GM21367 (cell line): ENCODE data around the gene RANBP9.
A peak's percentile ranks its signal among the peaks of the same experiment; 100 is the strongest.

Source experiments
- ATAC-seq: cut with Tn5 transposase; IDR thresholded peaks from one replicate; pipeline ENCODE4 v1.9.1; 2021; ENCODE audit not compliant: unreplicated experiment

Gene RANBP9

GRCh38 chr6:13655700-13656099 is 55.9 kb downstream of the RANBP9 start:
- ATAC-seq: no peak

GRCh38 chr6:13654496-13654895 is 57.1 kb downstream of the RANBP9 start:
- ATAC-seq: no peak

GRCh38 chr6:13653296-13653695 is 58.3 kb downstream of the RANBP9 start:
- ATAC-seq: no peak

GRCh38 chr6:13649393-13649792 is 62.2 kb downstream of the RANBP9 start:
- no peak for ATAC-seq

GRCh38 chr6:13648850-13649249 is 62.8 kb downstream of the RANBP9 start:
- ATAC-seq: no peak

GRCh38 chr6:13643125-13643524 is 68.5 kb downstream of the RANBP9 start:
- ATAC-seq: no peak

- no peak for ATAC-seq
Observed at GRCh38 chr6:13641315-13641714, 70.3 kb downstream of the RANBP9 start.

- ATAC-seq: no peak
Observed at GRCh38 chr6:13638626-13639025, 73.0 kb downstream of the RANBP9 start.

GRCh38 chr6:13638014-13638413 is 73.6 kb downstream of the RANBP9 start:
- no peak for ATAC-seq

- ATAC-seq: no peak
Observed at GRCh38 chr6:13635948-13636658, 75.5 kb downstream of the RANBP9 start.

- no peak for ATAC-seq
Observed at GRCh38 chr6:13633343-13633742, 78.3 kb downstream of the RANBP9 start.

GRCh38 chr6:13630499-13630898 is 81.1 kb downstream of the RANBP9 start:
- ATAC-seq: no peak

- no peak for ATAC-seq
Observed at GRCh38 chr6:13629459-13630116, 82.0 kb downstream of the RANBP9 start.

GRCh38 chr6:13624871-13625288 is 86.8 kb downstream of the RANBP9 start:
- ATAC-seq: no peak

GRCh38 chr6:13617066-13617465 is 94.6 kb downstream of the RANBP9 start:
- ATAC-seq: no peak

GRCh38 chr6:13615792-13616120 is 95.9 kb downstream of the RANBP9 start:
- ATAC-seq: no peak

- ATAC-seq: peak; percentile 87
Observed at GRCh38 chr6:13614926-13615791, 96.5 kb downstream of the RANBP9 start, which contains the start of gene NOL7. Gene NOL7 (plus strand): TSS chr6:13615335. CDS start chr6:13615359, 24 bp downstream.

- peak; percentile 19 for ATAC-seq
Observed at GRCh38 chr6:13614126-13614925, 97.3 kb downstream of the RANBP9 start.

- ATAC-seq: no peak
Observed at GRCh38 chr6:13613029-13613594, 98.5 kb downstream of the RANBP9 start.

GRCh38 chr6:13611715-13612114 is 99.9 kb downstream of the RANBP9 start:
- ATAC-seq: no peak

GRCh38 chr6:13605634-13606033 is 106.0 kb downstream of the RANBP9 start:
- ATAC-seq: no peak
